ENCODE measurements around the gene POLR2E. TPM values are rescaled to one million over a fixed set of nuclear protein-coding genes. Genes with fewer than 3 reads are reported as not detected.

Gene POLR2E
- total RNA-seq, 1 donor from 2014 or later: 267 TPM

GRCh38 chr19:1128106-1128505 is 32.9 kb upstream of the POLR2E start:
- no peak for TF ChIP-seq CTCF (IDR thresholded peaks at IDR 0.05; ENCODE audit: insufficient read depth, low read length, poor library complexity, severe bottlenecking)
- H3K4me3 ChIP-seq (ENCODE audit: low read depth, low read length): no peak overlapping the region
- no peaks in the 10 kb centered on the region for H3K27me3 ChIP-seq (ENCODE audit: control insufficient read depth, insufficient read depth, low read length)
- no peak for DNase-seq (ENCODE audit: low read depth)
- peaks cover 7% of the 10 kb centered on the region for H3K36me3 ChIP-seq (ENCODE audit: control insufficient read depth, insufficient read depth, low read length)

GRCh38 chr19:1126984-1127760 is 32.0 kb upstream of the POLR2E start:
- no peak for TF ChIP-seq CTCF (IDR thresholded peaks at IDR 0.05; ENCODE audit: insufficient read depth, low read length, poor library complexity, severe bottlenecking)
- no peak for DNase-seq (ENCODE audit: low read depth)
- Histone ChIP-seq H3K27me3 (ENCODE audit: control insufficient read depth, insufficient read depth, low read length) (no peaks in the 10 kb centered on the region), H3K36me3 (ENCODE audit: control insufficient read depth, insufficient read depth, low read length) (peaks cover 10% of the 10 kb centered on the region), H3K4me3 (ENCODE audit: low read depth, low read length) (no peak overlapping the region)

GRCh38 chr19:1125601-1126467 is 30.7 kb upstream of the POLR2E start:
- TF ChIP-seq CTCF (IDR thresholded peaks at IDR 0.05; ENCODE audit: insufficient read depth, low read length, poor library complexity, severe bottlenecking): no peak
- H3K4me3 ChIP-seq (ENCODE audit: low read depth, low read length): no peak overlapping the region
- no peak for DNase-seq (ENCODE audit: low read depth)
- no peaks in the 10 kb centered on the region for H3K27me3 ChIP-seq (ENCODE audit: control insufficient read depth, insufficient read depth, low read length)
- H3K36me3 ChIP-seq (ENCODE audit: control insufficient read depth, insufficient read depth, low read length): peaks cover 13% of the 10 kb centered on the region

- TF ChIP-seq CTCF (IDR thresholded peaks at IDR 0.05; ENCODE audit: insufficient read depth, low read length, poor library complexity, severe bottlenecking): no peak
- Histone ChIP-seq H3K4me3 (ENCODE audit: low read depth, low read length) (no peak overlapping the region), H3K36me3 (ENCODE audit: control insufficient read depth, insufficient read depth, low read length) (peaks cover 13% of the 10 kb centered on the region), H3K27me3 (ENCODE audit: control insufficient read depth, insufficient read depth, low read length) (no peaks in the 10 kb centered on the region)
- no peak for DNase-seq (ENCODE audit: low read depth)
These were observed 28.9 kb upstream of the POLR2E start for GRCh38 chr19:1123885-1124677.

- Histone ChIP-seq H3K4me3 (ENCODE audit: low read depth, low read length) (no peak overlapping the region), H3K27me3 (ENCODE audit: control insufficient read depth, insufficient read depth, low read length) (no peaks in the 10 kb centered on the region), H3K36me3 (ENCODE audit: control insufficient read depth, insufficient read depth, low read length) (peaks cover 13% of the 10 kb centered on the region)
- DNase-seq (ENCODE audit: low read depth): no peak
- no peak for TF ChIP-seq CTCF (IDR thresholded peaks at IDR 0.05; ENCODE audit: insufficient read depth, low read length, poor library complexity, severe bottlenecking)
These were observed 28.2 kb upstream of the POLR2E start for GRCh38 chr19:1123381-1123780.
